Spinal cord (tissue), 10 donors: ENCODE measurements around the gene EPX. TPM values are rescaled to one million over a fixed set of nuclear protein-coding genes. Genes with fewer than 3 reads are reported as not detected.

ENCODE experiments used
- DNase-seq, 6 donors: peaks; one replicate each; pipeline versions ENCODE4 v3.0.0 to v3.0.0-alpha.2; 2013 to 2015; ENCODE audit warnings: low spot score in 6 of 6, low read depth in 4 of 6
- H3K27ac ChIP-seq: one replicate; pipeline ENCODE4 v1.5.1; 2013; ENCODE audit warnings: low read depth, low read length, control low read depth
- H3K27me3 ChIP-seq: one replicate; pipeline ENCODE4 v1.6.1; 2013; ENCODE audit warnings: low read length; ENCODE audit not compliant: control insufficient read depth, insufficient read depth
- H3K36me3 ChIP-seq: one replicate; pipeline ENCODE4 v1.6.1; 2013; ENCODE audit warnings: low read length; ENCODE audit not compliant: control insufficient read depth, insufficient read depth
- H3K4me1 ChIP-seq: one replicate; pipeline ENCODE4 v1.6.1; 2013; ENCODE audit warnings: low read length; ENCODE audit not compliant: control insufficient read depth, insufficient read depth
- H3K4me3 ChIP-seq: one replicate; pipeline ENCODE4 v1.5.1; 2013; ENCODE audit warnings: low read depth, low read length, control low read depth
- H3K9me3 ChIP-seq: one replicate; pipeline ENCODE4 v1.6.1; 2013; ENCODE audit warnings: low read length; ENCODE audit not compliant: control insufficient read depth, insufficient read depth
- WGBS: methylation state at CpG from one replicate; pipeline ENCODE4 v1.1.5; 2013; ENCODE audit warnings: missing lambda C conversion rate; ENCODE audit not compliant: insufficient coverage; 5-methylcytosine and 5-hydroxymethylcytosine counted together
- polyA plus RNA-seq, 2 donors: library from polyadenylated mRNA; unstranded; fragments of 120-200 nt; gene quantifications; one replicate each; pipeline ENCODE4 v1.2.1, GENCODE V29; 2013; ENCODE audit not compliant: insufficient read length in 2 of 2
- total RNA-seq, 2 donors: library from RNA; depleted of rRNA in 1 of 2; stranded (reverse); fragments of 120-200 nt in 1 of 2; fragments of >200 nt in 1 of 2; gene quantifications; one replicate each; pipeline versions ENCODE4 v1.2.3 to v1.2.4, GENCODE V29; 2013 to 2014
- donor health status: healthy.

EPX gene
- total and polyA plus RNA-seq, 4 donors, result 0.11 to 1.2 (median 0.64) TPM

GRCh38 chr17:58196610-58197009 lies 4.1 kb downstream of the EPX start:
- WGBS, result 84% methylated on average over 4 of the region's 7 CpGs
- H3K9me3 ChIP-seq, result no peaks in the 10 kb centered on the region
- H3K27ac ChIP-seq, result no peak overlapping the region
- H3K27me3 ChIP-seq, result peaks cover 5% of the 10 kb centered on the region
- DNase-seq, result no peak
- peaks cover 2% of the 10 kb centered on the region for H3K4me1 ChIP-seq
- no peaks in the 10 kb centered on the region for H3K36me3 ChIP-seq
- no peak overlapping the region for H3K4me3 ChIP-seq

DNA sequence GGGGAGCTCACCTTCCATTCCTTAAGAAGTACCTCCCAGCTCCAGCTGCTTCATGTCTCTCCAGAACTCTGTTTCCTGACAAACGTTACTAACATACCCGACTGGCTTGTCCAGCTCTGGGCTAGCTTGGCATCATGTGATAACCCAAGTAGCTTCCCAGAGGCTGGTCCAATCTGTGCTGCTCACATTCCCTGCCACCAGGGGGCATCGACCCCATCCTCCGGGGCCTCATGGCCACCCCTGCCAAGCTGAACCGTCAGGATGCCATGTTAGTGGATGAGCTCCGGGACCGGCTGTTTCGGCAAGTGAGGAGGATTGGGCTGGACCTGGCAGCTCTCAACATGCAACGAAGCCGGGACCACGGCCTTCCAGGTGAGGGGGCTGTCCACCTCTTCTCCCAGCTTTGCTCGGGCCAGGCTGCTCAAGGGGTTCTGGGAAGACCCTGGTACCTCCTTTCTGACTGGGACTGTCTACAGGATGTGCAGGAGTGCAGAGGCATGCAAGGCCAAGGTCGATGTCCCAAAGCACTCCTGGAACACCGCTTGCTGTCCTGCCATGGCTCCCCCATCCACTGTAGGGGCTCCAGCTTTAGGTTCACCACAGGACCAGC lies 7.6 kb downstream of the EPX start:
- DNase-seq, result peak in 2 of 6 donors; percentile 17 to 30
- H3K27ac ChIP-seq, result no peak overlapping the region
- WGBS, result 54% methylated on average over 14 of the region's 14 CpGs

DNA sequence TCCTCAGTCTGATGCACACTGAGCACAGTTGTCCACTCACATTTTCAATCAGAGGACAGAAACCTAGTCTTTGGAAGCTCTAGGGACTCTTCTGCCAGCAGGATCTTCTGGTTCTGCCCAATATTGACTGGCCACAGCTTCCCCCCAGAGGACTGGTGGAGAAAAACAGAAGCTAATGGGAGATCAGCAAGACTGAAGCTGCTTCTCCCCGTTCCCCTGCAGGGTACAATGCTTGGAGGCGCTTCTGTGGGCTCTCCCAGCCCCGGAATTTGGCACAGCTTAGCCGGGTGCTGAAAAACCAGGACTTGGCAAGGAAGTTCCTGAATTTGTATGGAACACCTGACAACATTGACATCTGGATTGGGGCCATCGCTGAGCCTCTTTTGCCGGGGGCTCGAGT lies 10.3 kb downstream of the EPX start:
- peaks cover 25% of the 10 kb centered on the region for H3K36me3 ChIP-seq
- H3K27me3 ChIP-seq, result peaks cover 3% of the 10 kb centered on the region
- peaks cover 2% of the 10 kb centered on the region for H3K4me1 ChIP-seq
- WGBS, result 75% methylated on average over 7 of the region's 7 CpGs
- H3K4me3 ChIP-seq, result no peak overlapping the region
- no peaks in the 10 kb centered on the region for H3K9me3 ChIP-seq
- no peak overlapping the region for H3K27ac ChIP-seq
- DNase-seq, result no peak

More for the DNA sequence above, 7.6 kb downstream of the EPX start:
- Histone ChIP-seq H3K27me3 (peaks cover 5% of the 10 kb centered on the region), H3K36me3 (peaks cover 6% of the 10 kb centered on the region), H3K9me3 (no peaks in the 10 kb centered on the region), H3K4me1 (peaks cover 2% of the 10 kb centered on the region), H3K4me3 (no peak overlapping the region)

DNA sequence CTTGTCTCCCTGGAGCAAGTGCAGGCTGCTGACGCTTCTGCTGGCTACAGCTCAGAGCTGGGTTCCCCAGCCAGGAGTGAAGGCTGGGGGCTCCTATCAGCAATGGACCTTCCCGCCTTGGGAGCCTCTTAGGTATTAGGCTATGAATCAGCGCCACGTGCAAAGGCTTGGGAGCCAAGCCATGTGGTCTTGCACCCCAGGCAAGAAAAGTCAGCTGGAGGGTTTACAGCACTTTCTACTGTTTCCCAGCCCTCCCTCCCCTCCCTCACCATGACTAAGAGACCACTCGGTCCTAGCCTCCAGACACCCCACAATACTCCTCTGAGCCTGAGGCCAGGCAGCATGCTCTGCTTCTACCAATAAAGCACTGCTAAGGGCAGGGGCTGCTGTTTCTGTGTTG lies 12.3 kb downstream of the EPX start:
- peaks cover 2% of the 10 kb centered on the region for H3K4me1 ChIP-seq
- no peaks in the 10 kb centered on the region for H3K9me3 ChIP-seq
- H3K27me3 ChIP-seq, result no peaks in the 10 kb centered on the region
- H3K4me3 ChIP-seq, result no peak overlapping the region
- no peak for DNase-seq
- peaks cover 35% of the 10 kb centered on the region for H3K36me3 ChIP-seq
- no peak overlapping the region for H3K27ac ChIP-seq
- WGBS, result 85% methylated on average over 4 of the region's 5 CpGs

DNA sequence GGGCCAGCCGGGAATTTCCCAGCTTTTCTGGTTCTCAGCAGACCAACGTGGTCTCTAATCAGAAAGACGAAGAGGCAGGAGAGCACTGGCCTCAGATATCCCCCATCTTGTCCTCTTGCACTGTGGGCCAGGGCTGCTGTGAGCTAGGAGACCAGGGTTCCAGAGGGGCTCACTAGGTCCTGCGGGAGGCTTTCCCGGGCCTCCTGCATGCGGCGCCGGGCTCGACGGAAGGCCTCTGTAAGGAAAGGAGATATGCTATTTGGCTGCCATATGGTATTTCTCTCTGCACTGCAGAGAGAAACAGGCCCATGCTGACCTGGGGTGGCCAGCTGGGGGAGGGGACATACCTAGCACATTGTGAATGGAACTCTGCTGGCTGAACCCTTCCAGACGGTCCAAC lies 13.4 kb downstream of the EPX start:
- WGBS, result 93% methylated on average over 5 of the region's 11 CpGs

DNA sequence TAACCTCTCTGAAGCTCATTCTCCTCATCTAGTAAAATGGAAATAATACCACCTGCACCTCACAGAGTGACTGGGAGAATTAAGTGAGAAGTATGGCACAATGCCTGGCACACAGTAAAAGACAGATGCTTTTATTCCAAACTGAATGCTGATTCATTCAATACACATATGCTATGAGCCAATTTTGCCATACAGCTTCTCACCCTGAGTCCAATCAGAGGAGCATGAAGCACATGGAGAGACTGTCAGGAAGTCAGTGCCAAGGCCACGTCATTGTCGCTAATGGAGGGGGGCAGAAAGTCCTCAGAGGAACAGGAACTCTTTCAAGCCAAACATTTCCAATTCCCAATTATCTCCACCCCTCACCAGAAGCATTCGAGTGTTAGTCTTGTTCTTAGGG lies 14.9 kb downstream of the EPX start:
- H3K4me3 ChIP-seq, result no peak overlapping the region
- H3K27me3 ChIP-seq, result no peaks in the 10 kb centered on the region
- H3K27ac ChIP-seq, result no peak overlapping the region
- DNase-seq, result no peak
- WGBS, result 89% methylated on average over 1 of the region's 3 CpGs
- peaks cover 55% of the 10 kb centered on the region for H3K36me3 ChIP-seq
- no peaks in the 10 kb centered on the region for H3K4me1 ChIP-seq
- no peaks in the 10 kb centered on the region for H3K9me3 ChIP-seq

More for the DNA sequence above, 13.4 kb downstream of the EPX start:
- Histone ChIP-seq H3K4me3 (no peak overlapping the region), H3K27me3 (no peaks in the 10 kb centered on the region), H3K9me3 (no peaks in the 10 kb centered on the region), H3K36me3 (peaks cover 47% of the 10 kb centered on the region), H3K4me1 (no peaks in the 10 kb centered on the region), H3K27ac (no peak overlapping the region)
- no peak for DNase-seq

- Histone ChIP-seq H3K27ac (no peak overlapping the region), H3K4me1 (no peaks in the 10 kb centered on the region), H3K27me3 (no peaks in the 10 kb centered on the region), H3K36me3 (peaks cover 60% of the 10 kb centered on the region), H3K9me3 (no peaks in the 10 kb centered on the region), H3K4me3 (no peak overlapping the region)
- WGBS, result 100% methylated on average over 2 of the region's 5 CpGs
- DNase-seq, result no peak
Measured at GRCh38 chr17:58208344-58208743, 15.8 kb downstream of the EPX start.

- Histone ChIP-seq H3K27me3 (no peaks in the 10 kb centered on the region), H3K4me3 (no peak overlapping the region), H3K4me1 (no peaks in the 10 kb centered on the region), H3K9me3 (no peaks in the 10 kb centered on the region), H3K27ac (no peak overlapping the region), H3K36me3 (peaks cover 60% of the 10 kb centered on the region)
- DNase-seq, result no peak
- no CpG with 5 or more reads among the region's 5 CpGs for WGBS
Measured at GRCh38 chr17:58210922-58211321, 18.4 kb downstream of the EPX start.

GRCh38 chr17:58215685-58216084 lies 23.2 kb downstream of the EPX start:
- Histone ChIP-seq H3K4me1 (peaks cover 9% of the 10 kb centered on the region), H3K9me3 (no peaks in the 10 kb centered on the region), H3K27ac (no peak overlapping the region), H3K36me3 (peaks cover 31% of the 10 kb centered on the region), H3K4me3 (no peak overlapping the region), H3K27me3 (no peaks in the 10 kb centered on the region)
- peak in 1 of 6 donors; percentile 5 for DNase-seq

DNA sequence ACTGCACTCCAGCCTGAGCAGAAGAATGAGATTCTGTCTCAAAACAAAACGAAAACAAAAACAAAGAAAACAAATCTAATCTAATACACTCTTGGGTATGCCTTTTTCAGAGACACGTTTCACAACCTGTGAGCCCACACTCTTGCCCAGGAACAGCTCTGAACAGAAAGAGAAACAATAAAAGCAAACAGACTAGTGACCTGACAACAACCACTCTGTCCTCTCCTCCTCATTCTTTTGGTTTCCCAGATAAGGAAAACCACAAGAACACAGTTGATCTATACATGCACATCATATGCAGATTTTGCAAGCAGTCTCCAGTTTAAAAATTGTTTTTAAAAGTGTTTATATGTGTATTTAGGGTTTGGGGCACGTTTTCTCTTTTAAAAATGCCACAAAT lies 25.2 kb downstream of the EPX start:
- no peak overlapping the region for H3K27ac ChIP-seq
- no peaks in the 10 kb centered on the region for H3K27me3 ChIP-seq
- no peak overlapping the region for H3K4me3 ChIP-seq
- DNase-seq, result no peak
- 100% methylated on average over 3 of the region's 3 CpGs for WGBS
- peaks cover 17% of the 10 kb centered on the region for H3K36me3 ChIP-seq
- H3K4me1 ChIP-seq, result peaks cover 9% of the 10 kb centered on the region
- no peaks in the 10 kb centered on the region for H3K9me3 ChIP-seq
